Activated B cell treated with CpG ODN at 0.5 μM for 24 hours (primary cell): ENCODE measurements around the gene DLGAP5. TPM values are rescaled to one million over a fixed set of nuclear protein-coding genes. Genes with fewer than 3 reads are reported as not detected.

Source experiments
- ATAC-seq: fragments of 200-7000 bp; cut with Tn5 transposase; one replicate; pipeline ENCODE4 v1.10.0; 2021; ENCODE audit warnings: low read depth, mild to moderate bottlenecking, moderate library complexity
- CTCF ChIA-PET: fragments of 350-600 bp; sonication (Branson Sonifier 250); formaldehyde crosslinking; loops from one replicate; lab custom pipeline; 2021; ENCODE audit warnings: antibody characterized with exemption; lab: Charles Lee
- POLR2A ChIA-PET: fragments of 350-600 bp; sonication (Branson Sonifier 250); formaldehyde crosslinking; loops from one replicate; lab custom pipeline; 2021; ENCODE audit warnings: antibody characterized with exemption; lab: Charles Lee
- DNase-seq: peaks from one replicate; pipeline ENCODE4 v3.0.0; 2022
- H3K27ac Mint-ChIP-seq: one replicate; pipeline ENCODE4 v1.8.0; 2020; ENCODE audit warnings: mixed read lengths
- H3K27me3 Mint-ChIP-seq: one replicate; pipeline ENCODE4 v1.8.0; 2021; ENCODE audit warnings: mixed read lengths
- H3K36me3 Mint-ChIP-seq: one replicate; pipeline ENCODE4 v1.8.0; 2021; ENCODE audit warnings: low read depth, mixed read lengths
- H3K4me1 Mint-ChIP-seq: one replicate; pipeline ENCODE4 v1.8.0; 2021; ENCODE audit warnings: mixed read lengths
- H3K4me3 Mint-ChIP-seq: one replicate; pipeline ENCODE4 v1.8.0; 2020; ENCODE audit warnings: mild to moderate bottlenecking, mixed read lengths
- H3K9me3 Mint-ChIP-seq: one replicate; pipeline ENCODE4 v1.8.0; 2020; ENCODE audit warnings: mixed read lengths
- CTCF ChIP-seq: fragments of 200-600 bp; IDR thresholded peaks from one replicate; pipeline ENCODE4 v1.8.0; 2022; ENCODE audit warnings: antibody characterized with exemption, mild to moderate bottlenecking
- intact Hi-C: fragments of 100-400 bp; cut with micrococcal nuclease; formaldehyde crosslinking; loops from one replicate; pipeline ENCODE4 v1.15.1; 2024
- total RNA-seq: library from RNA; stranded (reverse); gene quantifications from 2 replicates; pipeline ENCODE4 v1.2.3, GENCODE V29; 2022

DLGAP5 gene
- total RNA-seq, 1 donor from 2014 or later = 0.73 TPM

- Mint-ChIP-seq H3K27me3 (peaks cover 6% of the 10 kb centered on the region), H3K9me3 (no peaks in the 10 kb centered on the region), H3K4me3 (no peak overlapping the region), H3K36me3 (no peaks in the 10 kb centered on the region), H3K27ac (no peak overlapping the region), H3K4me1 (peaks cover 4% of the 10 kb centered on the region)
- CTCF ChIA-PET = no interaction called here
- POLR2A ChIA-PET = no interaction called here
- TF ChIP-seq CTCF = no peak
- no peak for ATAC-seq
- intact Hi-C loops = loop anchor here (5.0 kb wide), 1 partner anchor 694 kb away; no protein-coding TSS in a partner anchor
- DNase-seq = no peak
These were observed 42.2 kb upstream of the DLGAP5 start for GRCh38 chr14:55233591-55233990.

GRCh38 chr14:55228261-55228660 is 36.9 kb upstream of the DLGAP5 start:
- no peak overlapping the region for H3K4me3 Mint-ChIP-seq
- POLR2A ChIA-PET = no interaction called here

GRCh38 chr14:55223364-55223763 is 32.0 kb upstream of the DLGAP5 start:
- intact Hi-C loops = no loop called here
- CTCF ChIA-PET = no interaction called here
- Mint-ChIP-seq H3K9me3 (peaks cover 13% of the 10 kb centered on the region), H3K27me3 (peaks cover 8% of the 10 kb centered on the region), H3K4me3 (no peak overlapping the region), H3K4me1 (no peaks in the 10 kb centered on the region), H3K36me3 (peaks cover 3% of the 10 kb centered on the region), H3K27ac (no peak overlapping the region)
- DNase-seq (no peak), ATAC-seq (no peak)
- POLR2A ChIA-PET = no interaction called here
- no peak for TF ChIP-seq CTCF

More at GRCh38 chr14:55228261-55228660, 36.9 kb upstream of the DLGAP5 start:
- no peaks in the 10 kb centered on the region for H3K4me1 Mint-ChIP-seq
- peaks cover 15% of the 10 kb centered on the region for H3K27me3 Mint-ChIP-seq
- ATAC-seq = no peak
- intact Hi-C loops = no loop called here
- CTCF ChIA-PET = no interaction called here
- H3K36me3 Mint-ChIP-seq = peaks cover 3% of the 10 kb centered on the region
- no peak for DNase-seq
- TF ChIP-seq CTCF = no peak
- no peak overlapping the region for H3K27ac Mint-ChIP-seq
- peaks cover 14% of the 10 kb centered on the region for H3K9me3 Mint-ChIP-seq

GRCh38 chr14:55221968-55222367 is 30.6 kb upstream of the DLGAP5 start:
- no peak for TF ChIP-seq CTCF
- peaks cover 8% of the 10 kb centered on the region for H3K9me3 Mint-ChIP-seq
- ATAC-seq (no peak), DNase-seq (no peak)
- peaks cover 3% of the 10 kb centered on the region for H3K36me3 Mint-ChIP-seq
- H3K4me1 Mint-ChIP-seq = no peaks in the 10 kb centered on the region
- peaks cover 2% of the 10 kb centered on the region for H3K27me3 Mint-ChIP-seq
- intact Hi-C loops = no loop called here
- CTCF ChIA-PET = no interaction called here
- no peak overlapping the region for H3K27ac Mint-ChIP-seq
- POLR2A ChIA-PET = no interaction called here
- no peak overlapping the region for H3K4me3 Mint-ChIP-seq

- no peak overlapping the region for H3K27ac Mint-ChIP-seq
- intact Hi-C loops = no loop called here
- peaks cover under 1% of the 10 kb centered on the region for H3K9me3 Mint-ChIP-seq
- H3K27me3 Mint-ChIP-seq = no peaks in the 10 kb centered on the region
- ATAC-seq (no peak), DNase-seq (no peak)
- ChIA-PET POLR2A (no interaction called here), CTCF (no interaction called here)
- H3K4me3 Mint-ChIP-seq = no peak overlapping the region
- TF ChIP-seq CTCF = no peak
- H3K4me1 Mint-ChIP-seq = no peaks in the 10 kb centered on the region
- no peaks in the 10 kb centered on the region for H3K36me3 Mint-ChIP-seq
These were observed 29.8 kb upstream of the DLGAP5 start for GRCh38 chr14:55221186-55221585.
